ENCODE measurements around the gene CAMK2D.

DNA sequence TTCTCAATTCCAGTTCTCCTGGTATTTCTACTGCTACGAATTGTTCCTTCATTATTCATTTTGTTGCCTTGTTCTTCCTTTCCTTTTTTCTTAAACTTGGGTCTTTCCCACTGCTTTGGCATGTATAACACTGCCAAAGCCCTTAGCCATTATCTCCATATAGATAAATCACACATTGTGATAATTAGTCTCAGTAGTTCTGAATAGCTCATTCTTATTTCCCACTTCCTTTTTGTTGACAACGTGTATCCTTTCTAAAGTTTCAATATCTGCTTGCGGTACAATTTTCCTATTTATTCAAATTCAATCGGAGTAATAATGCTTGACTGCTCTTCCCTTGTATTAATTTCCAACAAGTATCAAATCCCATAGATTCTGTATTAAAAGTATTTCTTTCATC, 14.5 kb upstream of the CAMK2D start:
- TF ChIP-seq EZH2phosphoT487 (IDR thresholded peaks at IDR 0.05; ENCODE audit: unreplicated experiment) (no peak), ZNF331 (CRISPR knock-in tag; IDR thresholded peaks at IDR 0.05; ENCODE audit: low read depth) (no peak), POLR2AphosphoS5 (IDR thresholded peaks at IDR 0.05; ENCODE audit: low read depth) (no peak)
